Heart left ventricle (tissue), 16 donors: Measurements from ENCODE around the gene KDM4B. TPM values are rescaled to one million over a fixed set of nuclear protein-coding genes. Genes with fewer than 3 reads are reported as not detected.

Source experiments
- ATAC-seq, 4 donors: fragments of 200-7000 bp; cut with Tn5 transposase; one replicate each; pipeline ENCODE4 v1.9.1; 2020 to 2022; ENCODE audit warnings: moderate library complexity in 4 of 4, mild to moderate bottlenecking in 3 of 4, moderate number of reproducible peaks in 1 of 4
- DNase-seq, 5 donors: peaks; one replicate each; pipeline ENCODE4 v3.0.0-alpha.2; 2020
- H3K27ac ChIP-seq, 12 donors: fragments of 200-600 bp; sonication (generic) in 4 of 12; one replicate each; pipeline versions ENCODE4 v1.5.0 to v1.8.0; 2016 to 2022; ENCODE audit warnings: mild to moderate bottlenecking in 2 of 12
- H3K27me3 ChIP-seq, 9 donors: fragments of 200-600 bp; sonication (generic) in 2 of 9; one replicate each; pipeline versions ENCODE4 v1.5.1 to v1.8.0; 2016 to 2022; ENCODE audit warnings: mild to moderate bottlenecking in 3 of 9
- H3K36me3 ChIP-seq, 9 donors: fragments of 200-600 bp; sonication (generic) in 2 of 9; one replicate each; pipeline versions ENCODE4 v1.5.0 to v1.8.0; 2018 to 2022; ENCODE audit warnings: mild to moderate bottlenecking in 2 of 9
- H3K4me1 ChIP-seq, 12 donors: fragments of 200-600 bp; sonication (generic) in 4 of 12; one replicate each; pipeline versions ENCODE4 v1.5.0 to v1.8.0; 2016 to 2022; ENCODE audit warnings: mild to moderate bottlenecking in 3 of 12
- H3K4me3 ChIP-seq, 12 donors: fragments of 200-600 bp; sonication (generic) in 4 of 12; one replicate each; pipeline versions ENCODE4 v1.5.0 to v1.8.0; 2017 to 2022; ENCODE audit warnings: mild to moderate bottlenecking in 9 of 12, moderate library complexity in 4 of 12
- H3K9me3 ChIP-seq, 12 donors: fragments of 200-600 bp; sonication (generic) in 4 of 12; one replicate each; pipeline versions ENCODE4 v1.5.0 to v1.8.0; 2016 to 2022; ENCODE audit warnings: mild to moderate bottlenecking in 1 of 12
- POLR2A ChIP-seq, 2 donors: fragments of 450-650 bp; IDR thresholded peaks; one replicate each; pipeline ENCODE4 v1.6.1; 2017; ENCODE audit warnings: antibody characterized with exemption in 2 of 2, mild to moderate bottlenecking in 2 of 2, moderate library complexity in 2 of 2
- WGBS, 4 donors: extraction: QIAGEN DNeasy Blood & Tissue Kit in 2 of 4; methylation state at CpG; one replicate each; pipeline versions ENCODE4 v1.1.5 to v1.1.7; 2013 to 2018; 5-methylcytosine and 5-hydroxymethylcytosine counted together
- intact Hi-C, 10 donors: fragments of 100-400 bp; cut with DNase I; formaldehyde crosslinking; loops; one replicate each; pipeline versions ENCODE4 v1.11.1 to v1.14.2; 2022
- polyA plus RNA-seq, 2 donors: library from polyadenylated mRNA; stranded (reverse); fragments of 200-250 nt; gene quantifications; one replicate each; pipeline ENCODE4 v1.2.3, GENCODE V29; 2013
- total RNA-seq, 9 donors: library from RNA; depleted of rRNA in 2 of 9; stranded (reverse); fragments of >200 nt in 2 of 9; fragmentation: NEBNext Ultra II Directional in 3 of 9; extraction: Animal tissue kit (Norgen Biotek cat#: 25700) in 3 of 9; gene quantifications; one replicate each; pipeline versions ENCODE4 v1.1.0 to v1.2.4, GENCODE V29; 2016 to 2023
- TF ChIP-seq, protein P1 (sequence below), 12 donors: fragments of 200-600 bp; sonication (generic) in 4 of 12; IDR thresholded peaks; one replicate each; pipeline versions ENCODE4 v1.5.0 to v1.8.0; 2018 to 2022; ENCODE audit warnings: antibody characterized with exemption in 12 of 12, mild to moderate bottlenecking in 5 of 12
- donor health status: ischemic (EF 13 %, LVEDD 7.1; RV severe dilation, severe dysfunction).
- donor health status: healthy with polysubstance abuse.
- donor health status: DM: no; HTN: yes; CAD: no.
- donor health status: DM: no; HTN: no; CAD: no.
- donor health status: ischemic (EF 25% LVEDD 6.9; RV normal size, moderate dysfunction).
- donor health status: ischemic (EF 25% LVEDD 5.7; RV mildly dilated, moderate dysfunction).
- donor health status: healthy.
- donor health status: DM: yes; HTN: yes; CAD: no.
- donor health status: ischemic (EF 35%, LVEDD 5.7; RV mildly dilated, moderate dysfunction).
- donor health status: nonischemic (EF 11% LVEDD 7.7; RV severe dilation, severe dysfunction).
- donor health status: DM: yes; HTN: yes; CAD: no.
- donor health status: PGD.
- donor health status: ischemic (EF 29% LVEDD 5.4; RV normal size, mild dysfunction).
- donor health status: nonischemic (EF 23%, LVEDD 6.1; RV moderate dilation, normal function).

KDM4B gene
- total and polyA plus RNA-seq, 11 donors, result 21.5 to 36.5 (median 27.2) TPM

DNA sequence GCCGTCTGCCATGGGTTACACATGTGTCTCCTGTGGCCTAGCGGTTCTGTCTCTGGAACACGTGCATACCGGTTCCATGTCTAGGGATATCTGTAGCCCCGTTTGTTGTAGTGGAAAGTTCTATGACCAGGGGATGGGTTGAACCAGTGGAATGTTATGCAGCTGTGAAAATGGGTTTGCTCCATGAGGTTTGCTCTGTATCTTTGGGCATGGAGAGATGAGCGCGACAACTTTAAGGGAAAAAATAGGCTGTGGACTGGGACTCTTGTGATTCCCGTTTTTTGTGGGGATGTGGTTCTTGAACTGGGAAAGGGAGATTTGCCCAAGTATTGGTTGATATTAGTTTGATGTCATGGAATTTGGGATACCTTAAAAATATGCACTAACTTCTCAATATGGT, 120.4 kb downstream of the KDM4B start:
- H3K4me1 ChIP-seq, result peaks cover 2 to 40% (median 32%) of the 10 kb centered on the region in 12 donors
- H3K36me3 ChIP-seq, result peaks cover 0 to 43% (median 26%) of the 10 kb centered on the region in 9 donors
- 92 to 97% (median 95%) methylated on average over 4 to 8 of the region's 8 CpGs for WGBS, 4 donors
- intact Hi-C loops, result no loop called here
- no peak overlapping the region for H3K27ac ChIP-seq
- DNase-seq (no peak), ATAC-seq (no peak)
- H3K27me3 ChIP-seq, result no peaks in the 10 kb centered on the region
- no peak for TF ChIP-seq POLR2A (IDR thresholded peaks at IDR 0.05)
- TF ChIP-seq, protein P1, sequence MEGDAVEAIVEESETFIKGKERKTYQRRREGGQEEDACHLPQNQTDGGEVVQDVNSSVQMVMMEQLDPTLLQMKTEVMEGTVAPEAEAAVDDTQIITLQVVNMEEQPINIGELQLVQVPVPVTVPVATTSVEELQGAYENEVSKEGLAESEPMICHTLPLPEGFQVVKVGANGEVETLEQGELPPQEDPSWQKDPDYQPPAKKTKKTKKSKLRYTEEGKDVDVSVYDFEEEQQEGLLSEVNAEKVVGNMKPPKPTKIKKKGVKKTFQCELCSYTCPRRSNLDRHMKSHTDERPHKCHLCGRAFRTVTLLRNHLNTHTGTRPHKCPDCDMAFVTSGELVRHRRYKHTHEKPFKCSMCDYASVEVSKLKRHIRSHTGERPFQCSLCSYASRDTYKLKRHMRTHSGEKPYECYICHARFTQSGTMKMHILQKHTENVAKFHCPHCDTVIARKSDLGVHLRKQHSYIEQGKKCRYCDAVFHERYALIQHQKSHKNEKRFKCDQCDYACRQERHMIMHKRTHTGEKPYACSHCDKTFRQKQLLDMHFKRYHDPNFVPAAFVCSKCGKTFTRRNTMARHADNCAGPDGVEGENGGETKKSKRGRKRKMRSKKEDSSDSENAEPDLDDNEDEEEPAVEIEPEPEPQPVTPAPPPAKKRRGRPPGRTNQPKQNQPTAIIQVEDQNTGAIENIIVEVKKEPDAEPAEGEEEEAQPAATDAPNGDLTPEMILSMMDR (IDR thresholded peaks at IDR 0.05), result no peak
- no peaks in the 10 kb centered on the region for H3K9me3 ChIP-seq
- H3K4me3 ChIP-seq, result no peak overlapping the region

DNA sequence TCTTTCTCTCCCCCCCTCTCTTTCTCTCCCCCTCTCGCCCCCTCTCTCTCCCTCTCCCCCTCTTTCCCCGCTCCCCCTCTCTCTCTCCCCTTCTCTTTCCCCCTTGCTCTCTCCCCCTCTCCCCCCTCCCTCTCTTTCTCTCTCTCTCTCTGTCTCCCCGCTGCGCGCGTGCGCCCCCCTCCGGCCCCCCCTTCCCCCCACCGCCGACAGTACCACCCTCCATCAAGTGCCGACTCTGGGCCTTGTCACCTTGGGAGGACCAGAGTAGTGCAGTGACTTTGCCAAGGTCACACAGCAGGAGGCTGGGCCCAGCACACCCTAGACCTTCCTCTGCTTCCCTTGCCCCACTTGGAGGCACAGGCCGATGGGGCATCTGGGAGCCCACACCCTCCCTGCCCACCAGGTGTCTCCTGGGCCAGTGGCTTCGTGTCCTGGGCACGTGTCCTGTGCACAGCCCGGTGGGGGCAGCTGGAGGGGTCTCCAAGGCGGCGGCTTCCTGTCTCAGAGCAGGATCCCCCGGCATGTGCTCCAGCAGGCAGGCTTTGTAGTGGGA, 121.6 kb downstream of the KDM4B start:
- Histone ChIP-seq H3K4me3 (no peak overlapping the region), H3K27me3 (no peaks in the 10 kb centered on the region), H3K27ac (peak overlapping the region in 10 of 12 donors; percentile 30 to 78 (median 56)), H3K9me3 (no peaks in the 10 kb centered on the region), H3K36me3 (peaks cover 0 to 33% (median 23%) of the 10 kb centered on the region in 9 donors), H3K4me1 (peaks cover 2 to 40% (median 32%) of the 10 kb centered on the region in 12 donors)
- ATAC-seq, result no peak
- WGBS, 4 donors, result 47 to 66% (median 65%) methylated on average over 8 to 18 of the region's 18 CpGs
- no peak for DNase-seq
- TF ChIP-seq POLR2A (IDR thresholded peaks at IDR 0.05), result no peak
- TF ChIP-seq, protein P1 (IDR thresholded peaks at IDR 0.05), result no peak
- intact Hi-C loops, result no loop called here

DNA sequence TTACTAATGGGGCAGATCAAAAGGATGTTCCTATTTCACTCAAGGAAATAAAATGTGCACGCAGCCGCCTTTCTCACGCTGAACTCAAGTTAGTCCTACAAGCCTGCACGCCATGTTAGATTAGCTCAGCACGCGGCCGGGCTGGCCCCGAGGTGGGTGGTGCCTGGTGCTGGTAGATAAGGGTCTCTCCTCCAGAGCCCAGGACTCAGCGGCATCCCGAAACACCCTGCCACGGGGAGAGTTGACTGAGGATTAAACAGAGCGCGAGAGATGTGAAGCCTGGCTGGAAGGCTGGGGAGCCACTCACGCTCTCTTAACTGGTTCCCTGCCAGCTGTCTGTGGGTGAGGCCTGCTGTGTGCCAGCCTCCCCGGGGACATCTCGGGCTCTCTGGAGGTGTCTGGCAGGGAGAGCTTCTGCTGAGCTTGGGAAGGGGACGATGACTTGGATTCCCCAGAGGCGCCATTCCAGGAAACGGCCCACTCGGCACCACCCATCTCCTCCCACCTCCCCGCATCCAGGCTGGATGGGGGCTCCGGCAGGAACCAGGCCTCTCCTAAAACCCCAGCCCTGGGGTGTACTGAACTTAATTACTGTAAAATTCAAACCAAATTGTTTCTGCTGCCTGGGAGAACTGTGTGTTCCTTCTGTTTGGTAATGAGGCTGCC, 122.2 kb downstream of the KDM4B start:
- DNase-seq, result peak in 4 of 5 donors; percentile 56 to 73 (median 64)
- ATAC-seq, result peak; percentile 50 to 73 (median 66)
- intact Hi-C loops, result no loop called here
- 21 to 29% (median 22%) methylated on average over 18 to 22 of the region's 22 CpGs for WGBS, 4 donors
- peaks cover 2 to 40% (median 32%) of the 10 kb centered on the region in 12 donors for H3K4me1 ChIP-seq
- peak overlapping the region in 11 of 12 donors; percentile 17 to 78 (median 48) for H3K27ac ChIP-seq
- TF ChIP-seq, protein P1 (IDR thresholded peaks at IDR 0.05), result no peak
- TF ChIP-seq POLR2A (IDR thresholded peaks at IDR 0.05), result no peak
- peaks cover 0 to 28% (median 21%) of the 10 kb centered on the region in 9 donors for H3K36me3 ChIP-seq
- no peaks in the 10 kb centered on the region for H3K27me3 ChIP-seq
- H3K4me3 ChIP-seq, result no peak overlapping the region
- no peaks in the 10 kb centered on the region for H3K9me3 ChIP-seq

DNA sequence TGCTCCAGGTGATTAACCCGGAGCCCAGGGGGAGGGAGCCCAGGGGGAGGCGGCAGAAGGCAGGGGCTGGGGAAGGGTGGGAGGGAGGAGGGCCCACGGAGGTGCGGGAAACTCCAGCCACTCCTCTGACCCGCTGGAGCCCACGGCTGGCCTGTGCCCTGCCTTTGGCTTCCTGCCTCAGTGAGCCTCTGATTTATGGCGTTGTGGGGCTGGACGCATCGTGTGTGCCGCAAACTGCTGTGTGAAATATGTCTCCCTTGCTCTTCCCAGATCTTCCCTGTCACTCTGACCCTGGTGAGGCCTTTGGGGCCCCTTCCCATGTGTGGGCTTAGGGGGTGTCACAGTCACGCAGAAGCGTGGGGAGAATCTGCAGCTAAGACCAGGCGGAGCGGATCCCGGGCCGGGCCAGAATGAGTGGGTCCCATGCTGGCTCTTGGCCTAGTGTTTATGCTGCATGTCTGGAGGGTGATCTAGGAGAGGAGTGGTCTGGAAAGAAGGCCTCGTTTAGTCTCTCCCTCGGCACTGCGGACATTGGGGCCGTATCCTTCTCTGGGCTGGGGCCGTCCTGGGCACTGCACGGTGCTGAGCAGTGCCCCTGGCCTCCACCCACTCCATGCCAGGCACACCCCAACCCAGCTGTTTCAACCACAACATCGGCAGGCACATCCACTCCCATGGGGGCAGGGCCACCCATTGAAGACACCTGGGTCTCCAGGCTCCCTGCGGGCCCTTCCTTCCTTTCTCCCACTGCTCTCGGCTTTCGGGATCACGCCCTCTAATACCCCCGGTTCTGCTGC, 123.0 kb downstream of the KDM4B start:
- no peak overlapping the region for H3K4me3 ChIP-seq
- H3K27me3 ChIP-seq, result no peaks in the 10 kb centered on the region
- ATAC-seq (peak in 2 of 4 donors; percentile 3 to 7), DNase-seq (no peak)
- intact Hi-C loops, result no loop called here
- peak overlapping the region in 10 of 12 donors; percentile 30 to 81 (median 56) for H3K27ac ChIP-seq
- 74 to 86% (median 78%) methylated on average over 22 to 28 of the region's 28 CpGs for WGBS, 4 donors
- peaks cover 2 to 40% (median 32%) of the 10 kb centered on the region in 12 donors for H3K4me1 ChIP-seq
- H3K9me3 ChIP-seq, result no peaks in the 10 kb centered on the region
- TF ChIP-seq, protein P1 (IDR thresholded peaks at IDR 0.05), result no peak
- TF ChIP-seq POLR2A (IDR thresholded peaks at IDR 0.05), result no peak
- peaks cover 0 to 24% (median 14%) of the 10 kb centered on the region in 9 donors for H3K36me3 ChIP-seq
